HG02870 (cell line): ENCODE measurements around the gene ITSN1.
"Not testable (repeated sequence)": the region's sequence is repeated elsewhere in the genome, so short reads cannot be mapped to it uniquely, and the experiment has no call there.

Experiments used
- ATAC-seq: cut with Tn5 transposase; IDR thresholded peaks from one replicate; pipeline ENCODE4 v1.9.1; 2021; ENCODE audit warnings: mild to moderate bottlenecking, moderate library complexity; ENCODE audit not compliant: unreplicated experiment

Gene ITSN1

GRCh38 chr21:33763582-33763899, 121.2 kb downstream of the ITSN1 start:
- ATAC-seq, result no peak

DNA sequence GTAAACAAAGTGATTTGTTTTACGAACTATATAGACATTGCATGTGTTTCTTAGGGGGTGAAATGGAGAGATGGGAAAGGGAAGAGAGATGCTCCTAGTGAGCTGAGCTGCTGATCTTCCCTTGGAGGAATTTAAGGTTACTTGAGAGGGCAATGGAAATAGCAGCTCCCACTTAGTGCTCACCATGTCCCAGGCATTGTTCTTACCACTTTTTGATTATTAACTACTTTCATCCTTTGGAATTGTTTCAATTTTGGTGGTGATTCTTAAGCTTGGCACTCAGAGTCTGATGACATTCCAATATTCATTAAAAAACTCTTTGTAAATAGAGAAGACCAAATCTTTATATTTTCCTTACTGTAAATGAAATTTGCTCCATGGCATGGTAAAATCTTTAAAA, 124.9 kb downstream of the ITSN1 start:
- ATAC-seq, result no peak

GRCh38 chr21:33767960-33768359, 125.7 kb downstream of the ITSN1 start:
- no peak for ATAC-seq

- no peak for ATAC-seq
These were observed 126.8 kb downstream of the ITSN1 start for GRCh38 chr21:33769057-33769456.

DNA sequence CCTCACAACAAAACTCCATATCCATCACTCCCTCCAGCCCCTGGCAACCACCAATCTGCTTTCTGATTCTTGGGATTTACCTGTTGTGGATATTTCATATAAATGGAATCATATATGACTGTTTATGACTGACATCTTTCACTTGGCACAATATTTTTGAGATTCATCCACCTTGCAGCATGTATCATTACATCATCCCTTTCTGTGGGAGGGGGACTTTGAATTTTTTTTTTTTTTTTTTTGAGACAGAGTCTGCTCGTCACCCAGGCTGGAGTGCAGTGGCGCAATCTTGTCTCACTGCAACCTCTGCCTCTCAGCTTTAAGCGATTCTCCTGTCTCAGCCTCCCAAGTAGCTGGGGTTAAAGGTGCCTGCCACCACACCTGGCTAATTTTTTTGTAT, 128.2 kb downstream of the ITSN1 start:
- ATAC-seq, result no peak

DNA sequence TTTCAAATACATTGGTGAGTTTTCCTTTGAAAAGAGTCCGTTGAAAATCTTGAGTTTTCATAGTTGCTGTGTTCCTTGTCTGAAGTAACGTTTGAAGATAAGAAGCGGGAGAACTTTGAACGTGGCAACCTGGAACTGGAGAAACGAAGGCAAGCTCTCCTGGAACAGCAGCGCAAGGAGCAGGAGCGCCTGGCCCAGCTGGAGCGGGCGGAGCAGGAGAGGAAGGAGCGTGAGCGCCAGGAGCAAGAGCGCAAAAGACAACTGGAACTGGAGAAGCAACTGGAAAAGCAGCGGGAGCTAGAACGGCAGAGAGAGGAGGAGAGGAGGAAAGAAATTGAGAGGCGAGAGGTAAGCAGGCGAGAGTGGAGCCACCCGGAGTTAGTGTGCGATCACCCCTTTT, 129.7 kb downstream of the ITSN1 start:
- no peak for ATAC-seq

DNA sequence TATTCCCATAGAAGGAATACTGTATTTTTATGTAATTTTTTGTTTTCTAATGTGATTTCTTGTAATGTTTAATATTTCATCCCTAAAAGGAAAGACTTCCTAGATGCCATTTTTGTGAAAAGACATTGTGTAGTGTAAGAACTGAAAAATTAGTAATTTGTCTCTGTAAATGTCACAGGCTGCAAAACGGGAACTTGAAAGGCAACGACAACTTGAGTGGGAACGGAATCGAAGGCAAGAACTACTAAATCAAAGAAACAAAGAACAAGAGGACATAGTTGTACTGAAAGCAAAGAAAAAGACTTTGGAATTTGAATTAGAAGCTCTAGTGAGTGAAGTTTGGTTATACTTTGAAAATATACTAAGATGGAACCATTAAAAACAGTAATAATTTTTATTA, 132.2 kb downstream of the ITSN1 start:
- no peak for ATAC-seq

DNA sequence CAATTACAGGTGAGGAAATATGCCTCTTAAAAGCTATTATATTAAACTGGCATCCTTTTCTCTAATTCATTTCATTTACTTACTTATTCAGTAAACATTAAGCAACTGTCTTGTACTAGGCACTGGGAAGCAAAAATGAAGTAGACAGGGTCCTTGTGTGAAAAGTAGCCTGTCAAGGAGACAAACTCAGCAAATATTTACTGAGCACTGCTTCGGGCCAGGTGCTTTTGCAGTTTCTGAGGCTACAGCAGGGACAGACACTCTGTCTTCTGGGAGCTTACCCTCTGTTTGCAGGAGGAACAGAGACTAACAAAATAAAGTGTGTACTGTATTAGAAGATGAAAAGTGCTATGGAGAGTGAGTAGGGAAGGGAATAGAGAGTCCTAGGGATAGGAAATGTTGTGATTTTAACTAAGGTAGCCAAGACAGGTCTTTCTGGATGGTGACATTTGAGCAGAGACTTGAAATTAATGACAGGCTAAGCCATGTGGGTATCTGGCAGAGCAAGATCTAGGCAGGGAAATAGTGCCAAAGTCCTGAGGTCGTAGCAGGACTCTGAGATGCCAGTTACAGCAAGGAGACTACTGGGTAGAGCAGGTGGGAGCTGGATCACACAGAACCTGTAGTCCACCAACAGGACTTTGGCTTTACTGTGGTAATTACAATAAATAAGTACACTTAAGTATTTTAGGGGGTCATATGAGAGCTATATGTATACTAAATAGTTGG, 133.0 kb downstream of the ITSN1 start:
- ATAC-seq, result no peak

GRCh38 chr21:33780631-33781030, 138.3 kb downstream of the ITSN1 start:
- no peak for ATAC-seq

GRCh38 chr21:33781121-33781520, 138.8 kb downstream of the ITSN1 start:
- no peak for ATAC-seq

DNA sequence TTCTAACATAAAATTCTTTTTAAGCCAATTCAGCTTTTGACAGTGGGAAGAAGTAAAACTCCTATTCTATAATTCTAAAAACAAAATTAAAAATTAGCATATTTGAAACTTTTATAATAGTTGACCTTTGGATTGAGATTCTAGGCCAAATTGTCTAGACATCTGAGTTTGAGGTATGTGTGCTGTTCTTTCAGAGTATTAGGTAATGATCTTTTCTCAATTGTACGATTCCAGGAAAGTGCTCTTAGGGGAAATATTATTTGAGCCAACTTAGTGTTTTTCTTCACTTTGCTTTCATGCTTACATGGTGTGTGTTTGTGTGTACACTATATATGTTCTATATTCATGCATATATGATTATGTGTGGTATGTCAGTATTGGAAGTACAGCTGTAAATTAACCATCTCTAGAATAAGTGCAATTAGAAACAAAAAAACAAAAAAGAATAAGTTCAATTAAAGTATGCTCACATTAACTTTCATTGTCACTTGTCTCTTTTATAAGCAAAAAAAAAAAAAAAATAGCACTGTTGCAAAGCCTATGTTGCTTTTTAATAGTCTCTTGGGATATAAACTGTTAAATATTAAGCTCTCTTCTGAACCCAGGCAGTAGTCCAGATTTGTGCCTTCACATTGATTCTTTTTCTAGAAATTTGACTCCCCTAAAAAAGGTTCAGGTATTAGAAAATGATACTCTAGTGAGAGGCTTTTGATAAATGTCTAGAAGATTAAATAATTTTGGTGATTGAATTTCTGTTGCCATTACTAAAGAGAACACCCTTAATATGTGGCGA, 141.1 kb downstream of the ITSN1 start:
- ATAC-seq, result no peak

DNA sequence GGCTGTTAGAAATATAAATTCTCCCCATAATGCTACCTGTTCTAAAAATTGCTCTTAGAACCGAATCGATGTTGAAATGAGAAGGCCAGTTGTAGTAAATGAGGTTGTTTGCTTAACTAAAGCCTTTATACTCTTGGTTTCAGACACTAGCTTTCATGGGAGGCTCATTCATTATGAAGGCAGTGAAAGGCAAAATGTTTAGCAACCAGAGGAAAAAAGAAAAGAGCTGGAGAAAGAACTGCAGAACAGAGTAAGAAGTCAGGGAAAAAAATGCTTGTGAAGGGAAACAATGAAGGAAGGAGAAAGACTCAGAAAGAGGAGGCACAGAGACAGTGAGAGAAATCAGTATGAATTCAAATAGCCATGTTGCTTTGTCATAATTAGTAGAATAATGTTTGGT, 145.1 kb downstream of the ITSN1 start:
- no peak for ATAC-seq

- ATAC-seq, result not testable (repeated sequence)
These were observed 146.1 kb downstream of the ITSN1 start for GRCh38 chr21:33788438-33788837.

DNA sequence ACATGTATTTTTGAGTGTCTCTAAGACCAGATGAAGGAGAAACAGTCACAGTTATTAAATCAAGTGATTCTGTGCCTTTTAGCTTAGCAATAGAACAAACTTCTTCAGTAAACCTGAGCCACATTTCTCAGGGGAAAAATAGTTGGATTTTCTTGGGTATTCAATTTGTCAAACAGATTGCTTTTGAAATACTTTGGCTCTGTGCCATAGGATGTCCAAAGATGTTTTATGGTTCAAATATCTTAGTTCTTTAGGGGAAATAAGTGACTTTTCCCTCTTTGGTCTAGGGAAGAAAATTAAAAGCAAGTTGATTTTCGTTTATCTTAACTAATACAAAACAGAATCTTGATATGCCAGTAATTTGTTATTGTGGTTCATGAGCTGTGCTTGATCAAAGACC, 147.4 kb downstream of the ITSN1 start:
- no peak for ATAC-seq

DNA sequence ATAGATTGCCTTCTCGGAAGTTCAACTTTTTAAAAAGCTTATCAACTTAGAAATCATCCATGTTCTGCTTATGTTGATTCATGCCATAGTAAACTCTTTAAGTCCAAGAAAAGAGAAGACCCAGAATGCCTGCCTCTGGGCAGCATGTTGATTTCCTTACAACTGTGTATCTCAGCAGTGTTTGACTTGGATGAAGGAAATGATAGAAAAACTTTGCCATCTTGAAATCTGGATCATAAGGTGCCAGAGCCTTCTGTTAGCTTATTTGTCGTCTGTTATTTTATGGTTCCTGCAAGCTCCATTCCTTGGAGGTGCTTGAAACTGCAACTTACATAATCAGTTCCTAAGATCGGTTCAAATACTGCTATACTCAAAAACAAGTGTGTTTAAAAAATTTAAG, 148.8 kb downstream of the ITSN1 start:
- no peak for ATAC-seq

DNA sequence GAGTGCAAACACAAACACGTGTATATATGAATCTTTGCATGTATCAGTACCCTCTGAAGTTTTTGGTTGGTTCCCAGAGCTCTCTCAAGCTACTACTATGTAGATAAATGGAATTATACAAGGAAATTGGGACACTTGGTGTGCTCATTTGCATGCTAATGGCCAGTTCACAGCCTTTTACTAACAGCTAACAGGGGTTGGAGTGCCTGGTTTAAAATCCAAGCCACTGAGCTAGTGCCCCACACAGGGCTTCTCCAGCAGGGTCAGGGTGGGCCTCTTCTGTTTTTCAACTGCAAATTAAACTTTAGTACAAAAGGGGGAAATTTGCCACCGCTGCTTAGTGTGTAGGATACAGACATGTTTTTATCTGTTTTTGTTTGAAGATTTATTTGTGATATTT, 152.3 kb downstream of the ITSN1 start:
- ATAC-seq, result no peak

GRCh38 chr21:33797565-33797964, 155.3 kb downstream of the ITSN1 start:
- ATAC-seq, result no peak

DNA sequence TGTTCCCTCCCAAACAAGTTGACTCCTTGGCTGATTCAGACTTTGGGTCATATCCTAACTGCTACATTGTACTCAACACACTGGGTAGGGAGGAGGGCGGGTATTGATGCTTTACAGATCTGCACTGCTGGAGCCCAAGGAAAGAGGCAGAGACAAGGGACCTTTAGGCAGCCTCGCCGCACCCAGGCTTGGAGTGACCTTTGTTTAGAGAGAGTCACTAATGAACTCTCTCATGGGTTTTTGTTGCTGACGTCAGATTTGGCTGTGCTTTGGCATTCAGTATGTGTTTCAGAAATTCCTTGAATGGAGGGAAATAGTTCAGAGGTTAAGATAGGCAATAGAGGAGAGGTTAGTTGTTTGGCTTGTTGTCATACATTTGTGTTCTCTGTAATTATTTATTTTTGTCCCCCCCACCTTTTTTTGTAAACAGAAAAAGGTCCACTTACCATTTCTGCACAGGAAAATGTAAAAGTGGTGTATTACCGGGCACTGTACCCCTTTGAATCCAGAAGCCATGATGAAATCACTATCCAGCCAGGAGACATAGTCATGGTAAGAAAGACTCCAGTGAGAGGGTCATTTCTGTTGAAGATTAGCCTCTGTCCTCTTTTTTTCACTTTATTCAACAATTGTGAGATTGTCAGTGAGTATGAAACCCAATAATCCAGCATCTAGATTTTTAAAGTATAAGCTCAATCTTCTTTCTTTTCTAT, 157.2 kb downstream of the ITSN1 start:
- ATAC-seq, result no peak

- ATAC-seq, result no peak
These were observed 158.6 kb downstream of the ITSN1 start for GRCh38 chr21:33800753-33801423.

- no peak for ATAC-seq
These were observed 159.4 kb downstream of the ITSN1 start for GRCh38 chr21:33801424-33802405.
